Common myeloid progenitor, CD34-positive (primary cell): ENCODE results near the gene RTN4RL1.

Experiments
- CTCF ChIA-PET: fragments of 350-600 bp; sonication (Branson Sonifier 250); formaldehyde crosslinking; loops from one replicate; lab custom pipeline; 2021; ENCODE audit warnings: antibody characterized with exemption; lab: Charles Lee
- POLR2A ChIA-PET: fragments of 350-600 bp; sonication (Branson Sonifier 250); formaldehyde crosslinking; loops from one replicate; lab custom pipeline; 2021; ENCODE audit warnings: antibody characterized with exemption; lab: Charles Lee
- DNase-seq, 3 donors: peaks; one replicate each; pipeline versions ENCODE4 v3.0.0 to v3.0.0-alpha.2; 2013
- H3K27ac ChIP-seq, 2 experiments: 1 replicate in 1 of 2; 2 replicates in 1 of 2; pipeline ENCODE4 v1.7.0; 2013; ENCODE audit warnings: inconsistent platforms in 2 of 2, low read length in 2 of 2, mild to moderate bottlenecking in 2 of 2, low read depth in 1 of 2, moderate library complexity in 1 of 2; ENCODE audit not compliant: severe bottlenecking in 2 of 2, insufficient read depth in 1 of 2, poor library complexity in 1 of 2
- H3K27me3 ChIP-seq, 5 experiments: replicated peaks in 2 of 5; 1 replicate in 3 of 5; 2 replicates in 2 of 5; pipeline versions ENCODE4 v1.6.1 to v1.7.0; 2013; ENCODE audit warnings: low read length in 4 of 5, mild to moderate bottlenecking in 2 of 5, moderate library complexity in 2 of 5, inconsistent platforms in 1 of 5; ENCODE audit not compliant: insufficient read depth in 5 of 5, control insufficient read depth in 4 of 5
- H3K36me3 ChIP-seq, 4 experiments: 1 replicate in 2 of 4; 2 replicates in 2 of 4; pipeline versions ENCODE4 v1.6.1 to v1.7.0; 2013; ENCODE audit warnings: low read length in 3 of 4, control low read depth in 1 of 4, mild to moderate bottlenecking in 1 of 4; ENCODE audit not compliant: control insufficient read depth in 4 of 4, insufficient read depth in 4 of 4
- H3K4me1 ChIP-seq, 4 experiments: 1 replicate in 3 of 4; 2 replicates in 1 of 4; pipeline versions ENCODE4 v1.6.1 to v1.7.1; 2013; ENCODE audit warnings: low read length in 3 of 4, mild to moderate bottlenecking in 3 of 4, control low read depth in 1 of 4, inconsistent platforms in 1 of 4, moderate library complexity in 1 of 4; ENCODE audit not compliant: control insufficient read depth in 4 of 4, insufficient read depth in 4 of 4; ENCODE audit errors: control extremely low read depth in 1 of 4
- H3K4me3 ChIP-seq, 7 experiments: 1 replicate in 4 of 7; 2 replicates in 3 of 7; pipeline versions ENCODE4 v1.5.1 to v1.7.0; 2013; ENCODE audit warnings: mild to moderate bottlenecking in 7 of 7, low read length in 6 of 7, moderate library complexity in 6 of 7, inconsistent platforms in 2 of 7, low read depth in 2 of 7, control low read depth in 1 of 7; ENCODE audit not compliant: insufficient read depth in 4 of 7, control insufficient read depth in 1 of 7; ENCODE audit errors: extremely low read depth in 1 of 7
- H3K9me3 ChIP-seq, 5 experiments: 1 replicate in 4 of 5; 2 replicates in 1 of 5; pipeline versions ENCODE4 v1.6.1 to v1.7.1; 2013; ENCODE audit warnings: low read length in 4 of 5, mild to moderate bottlenecking in 2 of 5, inconsistent platforms in 1 of 5, low read depth in 1 of 5, moderate library complexity in 1 of 5; ENCODE audit not compliant: control insufficient read depth in 4 of 5, insufficient read depth in 2 of 5; ENCODE audit errors: control extremely low read depth in 1 of 5
- WGBS: methylation state at CpG from one replicate; pipeline ENCODE4 v1.1.5; 2013; ENCODE audit not compliant: insufficient coverage; 5-methylcytosine and 5-hydroxymethylcytosine counted together

The RTN4RL1 gene

DNA sequence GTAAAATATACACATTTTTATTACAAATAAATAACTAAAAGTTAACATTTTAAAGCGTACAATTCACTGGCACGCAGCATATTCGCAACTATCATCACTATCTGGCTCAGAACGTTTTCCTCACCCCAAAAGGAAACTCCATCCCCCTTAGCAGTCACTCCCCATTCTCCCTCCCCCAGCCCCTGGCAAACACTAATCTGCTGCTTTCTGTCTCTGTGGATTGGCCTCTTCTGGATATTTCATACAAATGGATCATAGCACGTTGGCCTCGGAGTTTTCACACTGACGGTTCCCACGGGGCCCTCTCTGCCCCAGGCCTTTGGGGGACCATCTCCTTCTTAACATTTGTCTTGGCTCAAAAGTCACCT lies 64.6 kb downstream of the RTN4RL1 start:
- Histone ChIP-seq H3K27me3 (no peaks in the 10 kb centered on the region), H3K27ac (no peak overlapping the region), H3K9me3 (no peaks in the 10 kb centered on the region), H3K4me3 (no peak overlapping the region), H3K36me3 (no peaks in the 10 kb centered on the region), H3K4me1 (no peaks in the 10 kb centered on the region)
- ChIA-PET CTCF (interaction anchor here (1.4 kb wide), 1 partner anchor 21 kb away, joined by 3 read pairs; no protein-coding TSS in a partner anchor), POLR2A (no interaction called here)
- no peak for DNase-seq
- 88% methylated on average over 7 of the region's 8 CpGs for WGBS

DNA sequence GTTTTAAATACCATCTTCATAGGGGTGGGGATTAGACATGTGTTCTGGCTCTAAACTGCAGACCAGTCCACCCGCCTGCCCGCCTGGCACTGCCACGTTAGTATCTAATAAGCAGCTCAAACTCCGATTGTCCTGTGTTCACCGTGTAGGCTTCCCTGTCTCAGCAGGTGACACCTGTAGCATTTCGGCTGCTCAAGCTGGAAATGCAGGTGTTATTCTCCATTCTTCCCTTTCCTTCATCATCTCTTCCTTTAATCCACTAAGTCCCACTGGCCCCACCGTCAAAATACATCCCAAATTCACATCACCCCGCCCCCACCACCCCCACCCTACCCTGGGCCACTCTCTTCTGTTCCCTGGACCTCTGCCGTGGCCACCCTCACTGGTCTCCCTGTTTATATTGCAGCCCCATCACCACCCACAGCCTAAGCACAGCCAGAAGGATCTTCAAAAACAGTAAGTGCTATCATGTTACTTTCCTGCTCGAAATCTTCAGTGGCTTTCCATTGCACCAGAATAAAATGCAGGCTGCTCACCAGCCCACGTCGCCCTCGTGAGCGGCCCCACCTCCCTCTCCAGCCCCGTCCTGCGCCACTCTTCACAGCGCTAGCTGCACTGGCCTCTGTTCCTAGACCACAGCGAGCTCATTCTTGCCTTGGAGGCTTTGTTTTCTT lies 65.1 kb downstream of the RTN4RL1 start:
- Histone ChIP-seq H3K27me3 (no peaks in the 10 kb centered on the region), H3K4me3 (no peak overlapping the region), H3K27ac (no peak overlapping the region), H3K9me3 (no peaks in the 10 kb centered on the region), H3K36me3 (no peaks in the 10 kb centered on the region), H3K4me1 (no peaks in the 10 kb centered on the region)
- DNase-seq, result no peak
- ChIA-PET POLR2A (no interaction called here), CTCF (interaction anchor here (1.4 kb wide), 1 partner anchor 21 kb away, joined by 3 read pairs; no protein-coding TSS in a partner anchor)
- 92% methylated on average over 10 of the region's 18 CpGs for WGBS

DNA sequence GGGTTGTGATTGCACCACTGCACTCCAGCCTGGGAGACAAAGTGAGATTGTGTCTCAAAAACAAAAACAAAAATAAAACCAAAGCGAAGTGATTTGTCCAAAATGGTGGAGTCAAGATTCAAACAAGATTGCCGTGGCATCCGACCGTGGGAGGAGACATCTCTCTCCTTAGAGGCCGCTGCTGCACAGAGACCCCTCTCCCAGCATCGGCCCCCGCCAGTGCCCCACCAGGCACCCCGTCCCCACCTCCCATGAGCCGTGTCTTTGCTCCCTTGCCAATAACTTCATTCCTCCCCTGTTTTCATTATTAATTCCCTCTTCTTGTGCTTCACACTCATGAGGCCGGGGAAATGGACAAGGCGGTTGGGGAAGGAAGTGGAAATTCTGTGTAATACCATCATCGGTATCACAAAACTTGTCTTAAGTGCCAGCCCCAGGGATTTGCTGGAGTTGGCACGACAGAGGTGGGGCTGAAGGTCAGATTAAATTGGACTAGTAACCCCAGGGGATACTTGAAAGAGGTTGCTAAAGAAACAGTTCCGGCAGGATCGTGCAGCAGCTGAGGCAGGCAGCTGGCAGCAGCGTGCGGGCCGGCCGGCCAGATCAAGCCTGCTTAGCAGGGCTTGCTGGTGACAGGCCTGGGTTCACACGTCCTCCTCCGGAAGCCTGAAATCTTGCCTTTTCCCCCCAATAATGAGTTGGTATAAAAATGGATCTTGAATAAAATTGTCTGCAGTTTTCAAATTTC lies 66.8 kb downstream of the RTN4RL1 start:
- ChIA-PET CTCF (no interaction called here), POLR2A (no interaction called here)
- no peak overlapping the region for H3K4me3 ChIP-seq
- no peak for DNase-seq
- no peaks in the 10 kb centered on the region for H3K9me3 ChIP-seq
- WGBS, result 90% methylated on average over 16 of the region's 21 CpGs
- no peaks in the 10 kb centered on the region for H3K27me3 ChIP-seq
- no peak overlapping the region for H3K27ac ChIP-seq
- no peaks in the 10 kb centered on the region for H3K4me1 ChIP-seq
- no peaks in the 10 kb centered on the region for H3K36me3 ChIP-seq

DNA sequence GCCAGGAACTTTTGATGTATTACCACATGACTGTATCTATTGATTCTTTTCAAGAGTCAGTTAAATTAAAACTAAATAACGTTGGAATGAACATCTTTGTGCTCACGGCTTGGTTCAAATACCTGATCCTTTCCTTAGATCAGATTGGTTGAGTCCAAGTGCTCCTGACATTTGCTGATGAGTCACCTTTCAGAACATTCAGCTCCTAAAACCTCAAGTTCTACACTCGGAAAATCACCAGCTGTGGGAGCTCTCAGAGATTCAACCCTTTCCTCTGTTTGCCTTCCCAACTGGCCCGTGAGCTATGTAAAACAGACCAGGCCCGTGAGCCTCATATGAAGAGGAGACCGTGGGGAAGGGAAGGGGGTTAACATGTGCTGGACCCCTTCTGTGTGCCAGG lies 68.1 kb downstream of the RTN4RL1 start:
- no peaks in the 10 kb centered on the region for H3K36me3 ChIP-seq
- no peak overlapping the region for H3K27ac ChIP-seq
- CTCF ChIA-PET, result interaction anchor here (1.3 kb wide), 1 partner anchor 12 kb away, joined by 4 read pairs; no protein-coding TSS in a partner anchor
- POLR2A ChIA-PET, result no interaction called here
- WGBS, result 94% methylated on average over 4 of the region's 6 CpGs
- no peak overlapping the region for H3K4me3 ChIP-seq
- no peaks in the 10 kb centered on the region for H3K4me1 ChIP-seq
- DNase-seq, result no peak
- H3K9me3 ChIP-seq, result no peaks in the 10 kb centered on the region
- H3K27me3 ChIP-seq, result peaks cover 0 to 2% (median 0%) of the 10 kb centered on the region in 5 experiments

DNA sequence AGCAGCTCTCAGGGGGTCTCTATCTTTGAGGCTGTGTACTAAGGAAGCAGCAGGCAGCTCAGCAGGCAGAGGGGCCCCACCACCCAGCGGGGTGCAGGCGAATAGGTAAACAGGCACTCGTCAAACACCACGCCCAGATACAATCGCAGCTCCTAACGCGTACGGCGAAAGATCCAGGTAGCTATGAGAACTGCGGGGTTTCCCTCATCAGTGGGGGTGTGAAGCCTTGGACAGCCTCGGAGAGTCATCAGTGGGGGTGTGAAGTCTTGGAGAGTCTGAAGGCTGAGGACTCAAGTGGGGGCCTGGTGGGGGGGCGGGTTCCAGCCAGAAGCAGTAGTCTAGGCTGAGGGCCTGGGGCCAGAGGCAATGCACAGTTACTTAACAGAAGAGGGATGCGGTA lies 69.0 kb downstream of the RTN4RL1 start:
- ChIA-PET POLR2A (interaction anchor here (0.6 kb wide), 1 partner anchor 440 kb away, joined by 3 read pairs; the partner anchor contains the start of gene INPP5K), CTCF (interaction anchor here (0.5 kb wide), 1 partner anchor 324 kb away, joined by 5 read pairs; no protein-coding TSS in a partner anchor)
- Histone ChIP-seq H3K4me3 (no peak overlapping the region), H3K27me3 (peaks cover 0 to 2% (median 0%) of the 10 kb centered on the region in 5 experiments), H3K36me3 (no peaks in the 10 kb centered on the region), H3K4me1 (no peaks in the 10 kb centered on the region), H3K9me3 (no peaks in the 10 kb centered on the region), H3K27ac (no peak overlapping the region)
- DNase-seq, result no peak
- WGBS, result 99% methylated on average over 12 of the region's 13 CpGs

DNA sequence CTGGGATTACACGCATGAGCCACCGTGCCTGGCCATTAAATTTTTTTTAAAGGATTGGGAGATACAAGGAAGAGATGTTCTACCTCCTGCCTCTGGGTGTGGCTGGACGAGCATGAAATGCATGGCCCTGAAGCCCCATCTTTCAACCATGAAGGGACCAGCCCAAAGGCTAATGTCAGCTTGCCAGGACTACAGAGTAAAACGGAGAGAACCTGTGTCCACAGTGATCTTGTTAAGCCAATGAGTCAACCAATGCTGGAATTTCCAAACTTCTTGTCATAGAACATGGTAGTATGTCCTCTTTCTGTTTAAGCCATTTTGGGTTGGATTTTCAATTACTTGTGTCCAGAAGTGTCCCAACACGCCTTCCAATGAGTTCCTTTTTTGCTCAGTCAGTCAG lies 71.3 kb downstream of the RTN4RL1 start:
- no peak for DNase-seq

DNA sequence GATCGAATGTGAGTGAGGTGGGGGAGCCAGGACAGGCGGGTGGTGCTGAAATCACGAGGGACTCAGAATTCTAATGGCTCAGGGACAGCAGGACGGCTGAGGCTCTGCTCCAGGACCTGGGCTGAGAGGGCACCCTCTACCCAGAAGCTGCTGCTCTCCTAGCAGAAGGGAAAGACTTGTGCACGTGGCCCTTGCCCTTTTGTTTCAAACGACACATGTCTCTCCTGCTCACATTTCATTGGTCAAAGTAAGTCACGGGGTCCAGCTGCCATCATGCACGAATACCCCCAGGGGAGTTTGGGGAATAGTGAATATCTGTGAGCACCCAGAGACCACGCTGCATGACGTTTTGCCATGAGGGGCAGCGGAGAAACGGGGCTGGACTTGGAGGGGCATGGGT lies 73.2 kb downstream of the RTN4RL1 start:
- POLR2A ChIA-PET, result no interaction called here
- Histone ChIP-seq H3K27ac (no peak overlapping the region), H3K27me3 (peaks cover 0 to 2% (median 0%) of the 10 kb centered on the region in 5 experiments), H3K4me3 (no peak overlapping the region), H3K4me1 (no peaks in the 10 kb centered on the region), H3K9me3 (no peaks in the 10 kb centered on the region), H3K36me3 (no peaks in the 10 kb centered on the region)
- CTCF ChIA-PET, result no interaction called here
- DNase-seq, result no peak
- 92% methylated on average over 4 of the region's 12 CpGs for WGBS

More for the DNA sequence above, 71.3 kb downstream of the RTN4RL1 start:
- 94% methylated on average over 4 of the region's 5 CpGs for WGBS
- Histone ChIP-seq H3K36me3 (no peaks in the 10 kb centered on the region), H3K9me3 (no peaks in the 10 kb centered on the region), H3K4me3 (no peak overlapping the region), H3K27ac (no peak overlapping the region), H3K4me1 (no peaks in the 10 kb centered on the region), H3K27me3 (peaks cover 0 to 2% (median 0%) of the 10 kb centered on the region in 5 experiments)
- ChIA-PET CTCF (interaction anchor here (0.6 kb wide), 1 partner anchor 513 kb away, joined by 3 read pairs; no protein-coding TSS in a partner anchor), POLR2A (no interaction called here)
